Glutamatergic neuron (in vitro differentiated cells): Measurements from ENCODE around the gene ODAPH. TPM values are rescaled to one million over a fixed set of nuclear protein-coding genes. Genes with fewer than 3 reads are reported as not detected.

Source experiments
- DNase-seq: peaks from one replicate; pipeline ENCODE4 v3.0.0; 2022
- H3K27ac Mint-ChIP-seq: one replicate; pipeline ENCODE4 v1.8.0; 2020; ENCODE audit warnings: mild to moderate bottlenecking, mixed read lengths, inconsistent platforms; ENCODE audit not compliant: unreplicated experiment
- H3K27me3 Mint-ChIP-seq: one replicate; pipeline ENCODE4 v1.8.0; 2020; ENCODE audit warnings: mild to moderate bottlenecking, moderate library complexity, mixed read lengths, inconsistent platforms; ENCODE audit not compliant: unreplicated experiment
- H3K36me3 Mint-ChIP-seq: one replicate; pipeline ENCODE4 v1.8.0; 2020; ENCODE audit warnings: mild to moderate bottlenecking, mixed read lengths, inconsistent platforms; ENCODE audit not compliant: unreplicated experiment
- H3K4me1 Mint-ChIP-seq: one replicate; pipeline ENCODE4 v1.8.0; 2020; ENCODE audit warnings: mild to moderate bottlenecking, low read depth, mixed read lengths, inconsistent platforms; ENCODE audit not compliant: unreplicated experiment
- H3K4me3 Mint-ChIP-seq: one replicate; pipeline ENCODE4 v1.8.0; 2020; ENCODE audit warnings: mild to moderate bottlenecking, mixed read lengths, inconsistent platforms; ENCODE audit not compliant: unreplicated experiment
- H3K9me3 Mint-ChIP-seq: one replicate; pipeline ENCODE4 v1.8.0; 2020; ENCODE audit warnings: mild to moderate bottlenecking, moderate library complexity, mixed read lengths, inconsistent platforms; ENCODE audit not compliant: unreplicated experiment
- total RNA-seq: library from RNA; stranded (reverse); fragmentation: NEBNext Ultra II Directional; extraction: Animal tissue kit (Norgen Biotek cat#: 25700); gene quantifications from one replicate; pipeline ENCODE4 v1.2.1, GENCODE V29; 2021; ENCODE audit not compliant: unreplicated experiment
- TF ChIP-seq, protein P1 (sequence below): fragments of 200-600 bp; sonication (generic); IDR thresholded peaks from one replicate; pipeline ENCODE4 v1.5.0; 2021; ENCODE audit not compliant: partially characterized antibody, unreplicated experiment

The ODAPH gene
- total RNA-seq, 1 donor from 2014 or later: not detected

DNA sequence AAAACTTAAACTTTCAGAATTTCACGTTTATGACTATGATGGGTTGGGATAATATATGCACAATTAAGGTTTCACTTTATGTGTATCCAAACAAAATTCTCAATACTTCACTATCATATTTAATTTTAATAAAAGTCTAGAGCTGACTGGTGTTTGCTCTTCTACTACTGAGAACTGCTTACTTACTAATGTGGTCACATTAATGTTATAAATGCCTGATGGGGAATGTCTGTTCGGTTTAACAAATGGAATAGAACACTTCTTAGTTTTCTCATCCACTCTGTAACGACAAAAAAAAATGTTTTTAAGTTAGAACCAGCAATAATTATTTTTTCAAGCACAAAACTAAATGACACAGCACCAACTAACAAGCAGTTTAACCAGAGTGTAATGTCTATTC lies 40.2 kb downstream of the ODAPH start:
- TF ChIP-seq, protein P1, sequence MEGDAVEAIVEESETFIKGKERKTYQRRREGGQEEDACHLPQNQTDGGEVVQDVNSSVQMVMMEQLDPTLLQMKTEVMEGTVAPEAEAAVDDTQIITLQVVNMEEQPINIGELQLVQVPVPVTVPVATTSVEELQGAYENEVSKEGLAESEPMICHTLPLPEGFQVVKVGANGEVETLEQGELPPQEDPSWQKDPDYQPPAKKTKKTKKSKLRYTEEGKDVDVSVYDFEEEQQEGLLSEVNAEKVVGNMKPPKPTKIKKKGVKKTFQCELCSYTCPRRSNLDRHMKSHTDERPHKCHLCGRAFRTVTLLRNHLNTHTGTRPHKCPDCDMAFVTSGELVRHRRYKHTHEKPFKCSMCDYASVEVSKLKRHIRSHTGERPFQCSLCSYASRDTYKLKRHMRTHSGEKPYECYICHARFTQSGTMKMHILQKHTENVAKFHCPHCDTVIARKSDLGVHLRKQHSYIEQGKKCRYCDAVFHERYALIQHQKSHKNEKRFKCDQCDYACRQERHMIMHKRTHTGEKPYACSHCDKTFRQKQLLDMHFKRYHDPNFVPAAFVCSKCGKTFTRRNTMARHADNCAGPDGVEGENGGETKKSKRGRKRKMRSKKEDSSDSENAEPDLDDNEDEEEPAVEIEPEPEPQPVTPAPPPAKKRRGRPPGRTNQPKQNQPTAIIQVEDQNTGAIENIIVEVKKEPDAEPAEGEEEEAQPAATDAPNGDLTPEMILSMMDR: no peak
- no peaks in the 10 kb centered on the region for H3K4me1 Mint-ChIP-seq
- no peak overlapping the region for H3K4me3 Mint-ChIP-seq
- no peak for DNase-seq
- H3K27me3 Mint-ChIP-seq: no peaks in the 10 kb centered on the region
- H3K9me3 Mint-ChIP-seq: no peaks in the 10 kb centered on the region
- no peak overlapping the region for H3K27ac Mint-ChIP-seq
- H3K36me3 Mint-ChIP-seq: no peaks in the 10 kb centered on the region

DNA sequence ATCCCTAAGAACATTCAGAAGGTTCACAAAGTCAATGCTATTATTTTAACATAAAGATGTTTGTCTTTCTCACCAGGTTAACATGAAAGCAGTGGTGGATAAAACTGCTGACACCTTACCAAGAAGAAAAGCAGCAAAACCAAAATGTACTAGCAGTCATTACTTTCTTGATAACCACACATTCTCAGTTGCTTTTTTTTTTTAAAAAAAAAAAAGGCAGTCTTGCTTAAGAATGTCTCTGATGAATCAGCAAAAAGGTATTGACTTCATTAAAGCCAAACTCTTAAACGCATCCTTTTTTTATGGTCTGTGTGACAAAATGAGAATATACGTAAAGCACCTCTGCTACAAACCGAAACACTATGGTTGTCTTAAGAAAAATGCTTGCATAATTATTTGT lies 42.5 kb downstream of the ODAPH start:
- no peaks in the 10 kb centered on the region for H3K27me3 Mint-ChIP-seq
- DNase-seq: no peak
- no peak overlapping the region for H3K27ac Mint-ChIP-seq
- H3K36me3 Mint-ChIP-seq: no peaks in the 10 kb centered on the region
- H3K9me3 Mint-ChIP-seq: no peaks in the 10 kb centered on the region
- H3K4me3 Mint-ChIP-seq: no peak overlapping the region
- no peaks in the 10 kb centered on the region for H3K4me1 Mint-ChIP-seq
- TF ChIP-seq, protein P1: no peak

DNA sequence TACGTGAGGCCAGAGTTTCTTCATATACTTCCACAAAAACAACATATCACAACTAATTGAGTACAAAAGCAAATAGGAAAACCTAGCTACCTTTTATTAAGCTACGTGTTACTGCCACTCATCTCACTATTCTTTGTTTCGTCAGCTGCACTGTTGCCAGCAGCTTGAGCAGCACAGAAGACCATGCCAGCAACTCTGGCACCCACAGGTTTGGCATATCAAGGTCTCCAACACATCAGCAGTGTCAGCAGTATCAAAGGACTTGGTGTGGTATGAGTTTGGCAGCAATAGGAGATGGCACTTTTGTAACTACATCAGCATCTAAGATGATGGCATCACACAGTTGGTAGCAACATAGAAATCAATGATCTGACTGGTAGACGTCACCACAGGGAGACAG lies 43.8 kb downstream of the ODAPH start:
- Mint-ChIP-seq H3K4me1 (no peaks in the 10 kb centered on the region), H3K36me3 (no peaks in the 10 kb centered on the region), H3K27me3 (no peaks in the 10 kb centered on the region), H3K9me3 (no peaks in the 10 kb centered on the region), H3K27ac (no peak overlapping the region), H3K4me3 (no peak overlapping the region)
- TF ChIP-seq, protein P1: no peak
- no peak for DNase-seq

DNA sequence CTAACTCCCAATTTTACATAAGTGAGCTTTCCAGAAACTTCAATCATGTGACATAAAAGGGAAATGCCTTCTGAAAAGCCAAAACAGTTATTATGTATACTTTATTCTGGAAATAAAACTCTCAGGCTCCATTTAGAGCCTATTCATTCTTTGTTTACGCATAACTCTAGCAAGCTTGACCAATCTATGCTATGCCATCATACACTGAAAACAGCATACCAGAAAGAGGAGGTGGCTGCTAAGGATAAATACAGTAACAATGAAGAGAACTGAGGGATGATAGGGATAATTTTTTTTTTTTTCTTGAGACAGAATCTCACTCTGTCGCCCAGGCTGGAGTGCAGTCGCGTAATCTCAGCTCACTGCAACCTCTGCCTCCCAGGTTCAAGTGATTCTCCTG lies 50.1 kb downstream of the ODAPH start:
- H3K4me1 Mint-ChIP-seq: no peaks in the 10 kb centered on the region
- no peak overlapping the region for H3K27ac Mint-ChIP-seq
- no peak overlapping the region for H3K4me3 Mint-ChIP-seq

DNA sequence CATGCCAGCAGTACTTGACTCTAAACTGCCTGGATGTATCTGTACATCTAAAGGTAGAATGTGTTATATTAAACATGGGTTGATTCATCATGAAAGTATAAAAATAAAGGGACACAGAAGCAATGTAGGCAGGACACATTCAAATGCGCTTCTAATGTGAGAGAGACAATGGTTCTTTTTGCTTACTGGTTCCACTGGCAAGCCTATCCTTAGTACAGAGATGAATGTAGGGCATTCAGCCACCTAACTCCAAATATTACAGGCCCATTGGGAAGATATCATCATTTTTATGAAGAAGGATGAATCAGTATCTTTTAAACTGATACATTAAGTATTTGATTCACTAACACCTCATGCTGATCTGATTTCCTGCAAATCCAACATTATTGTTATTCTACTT lies 56.4 kb downstream of the ODAPH start:
- DNase-seq: no peak
- H3K27me3 Mint-ChIP-seq: no peaks in the 10 kb centered on the region
- no peak overlapping the region for H3K4me3 Mint-ChIP-seq
- H3K9me3 Mint-ChIP-seq: peaks cover 2% of the 10 kb centered on the region
- H3K36me3 Mint-ChIP-seq: no peaks in the 10 kb centered on the region
- no peaks in the 10 kb centered on the region for H3K4me1 Mint-ChIP-seq
- no peak overlapping the region for H3K27ac Mint-ChIP-seq
- TF ChIP-seq, protein P1: no peak

More for the DNA sequence above, 50.1 kb downstream of the ODAPH start:
- Mint-ChIP-seq H3K27me3 (no peaks in the 10 kb centered on the region), H3K36me3 (no peaks in the 10 kb centered on the region), H3K9me3 (no peaks in the 10 kb centered on the region)
- no peak for DNase-seq
- TF ChIP-seq, protein P1: no peak

Other genes starting within 250 kb of the ODAPH start
- 21.5 TPM for gene RCHY1, start 41.7 kb upstream of the ODAPH start, total RNA-seq
- 31.0 TPM for gene THAP6, start 41.6 kb upstream of the ODAPH start, total RNA-seq
- 1.6 TPM for gene CDKL2, start 74.5 kb downstream of the ODAPH start, total RNA-seq
- 245 TPM for gene G3BP2, start 117.3 kb downstream of the ODAPH start, total RNA-seq
- gene USO1, start 168.5 kb downstream of the ODAPH start, total RNA-seq: 32.5 TPM